Activated CD4-positive, alpha-beta T cell treated with anti-CD3 and anti-CD28 coated beads, Interleukin-2, amount 50 U/mL, for 4 hours (primary cell): ENCODE measurements around the gene MYLK.
A peak's percentile ranks its signal among the peaks of the same experiment; 100 is the strongest.
"Not testable (repeated sequence)": the region's sequence is repeated elsewhere in the genome, so short reads cannot be mapped to it uniquely, and the experiment has no call there.

Source experiments
- DNase-seq, 2 experiments: peaks; one replicate each; pipeline ENCODE4 v3.0.0-alpha.2; 2020

MYLK gene

DNA sequence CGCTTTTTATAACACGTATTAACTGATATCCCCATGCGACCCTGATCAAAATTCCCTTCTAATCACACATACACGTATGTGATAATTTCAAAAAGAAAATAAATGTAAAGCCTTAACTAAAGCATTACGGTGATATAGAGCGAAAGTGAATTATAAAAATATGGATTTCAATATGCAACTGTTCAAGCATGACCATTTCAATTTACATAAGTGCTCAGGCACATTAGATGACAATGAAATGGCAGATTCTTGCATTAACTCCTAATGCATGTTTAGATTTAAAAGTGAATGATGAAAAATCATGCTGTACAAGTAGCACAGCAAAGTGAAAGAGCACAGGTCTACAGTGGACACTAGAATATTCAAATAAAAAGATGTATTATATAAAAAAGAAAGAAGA is 140.1 kb downstream of the MYLK start:
- no peak for DNase-seq

DNA sequence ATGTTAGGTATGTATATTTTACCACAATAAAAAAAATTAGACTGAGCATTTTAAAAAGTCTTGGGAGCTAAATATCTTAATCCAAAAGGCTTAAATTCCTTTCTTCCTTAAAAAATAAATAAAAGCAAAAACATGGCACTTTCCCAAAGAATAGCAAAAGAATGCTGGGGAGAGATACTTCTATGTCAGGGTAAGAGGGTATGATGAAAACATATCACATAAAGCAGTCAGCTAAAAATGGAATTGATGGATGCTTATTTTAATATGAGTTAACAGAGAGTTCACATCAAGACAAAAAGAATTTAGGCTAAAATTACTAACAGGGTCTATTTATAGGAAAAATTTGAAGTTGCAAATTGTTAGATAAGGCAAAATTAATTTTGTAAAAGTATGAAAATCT is 141.0 kb downstream of the MYLK start:
- DNase-seq, result no peak

DNA sequence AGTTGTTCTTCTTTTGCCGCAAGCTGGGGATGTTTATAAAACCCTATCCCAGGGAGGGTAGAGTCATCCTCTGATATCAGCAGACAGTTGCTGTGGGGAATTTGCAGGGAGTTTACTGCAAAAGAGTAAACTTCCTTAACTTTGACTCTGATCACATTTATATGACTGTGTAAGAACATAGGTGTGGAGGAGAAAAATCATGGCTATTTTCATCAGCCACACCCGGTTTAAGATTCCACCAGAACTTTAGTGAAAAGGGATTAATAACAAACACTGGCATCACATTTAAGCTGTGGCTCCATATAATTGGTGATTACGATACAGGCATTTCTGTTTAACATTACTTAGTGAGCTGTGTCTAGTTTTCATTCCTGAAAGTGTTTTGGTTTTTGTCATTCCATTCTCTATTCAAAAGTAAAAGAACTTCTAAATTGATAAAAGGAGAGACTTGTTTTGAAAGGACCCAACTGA is 143.1 kb downstream of the MYLK start:
- no peak for DNase-seq

DNA sequence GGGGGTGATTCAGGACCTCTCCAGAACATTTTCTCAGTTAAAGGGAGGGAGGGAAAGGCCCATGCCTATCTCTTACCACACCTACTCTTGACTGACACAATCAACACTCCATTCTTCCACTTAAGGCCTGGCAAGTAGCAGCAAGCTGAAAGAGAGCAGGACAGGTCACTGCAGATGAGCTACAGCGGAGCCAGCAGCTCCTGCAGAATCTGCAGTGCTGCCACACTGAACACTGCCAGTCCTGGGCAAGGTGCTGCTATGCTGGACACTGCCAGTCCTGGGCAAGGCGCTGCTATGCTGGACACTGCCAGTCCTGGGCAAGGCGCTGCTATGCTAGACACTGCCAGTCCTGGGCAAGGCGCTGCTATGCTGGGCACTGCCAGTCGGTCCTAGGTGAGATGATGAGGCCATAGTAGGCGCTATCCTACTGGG is 143.7 kb downstream of the MYLK start:
- DNase-seq, result no peak

DNA sequence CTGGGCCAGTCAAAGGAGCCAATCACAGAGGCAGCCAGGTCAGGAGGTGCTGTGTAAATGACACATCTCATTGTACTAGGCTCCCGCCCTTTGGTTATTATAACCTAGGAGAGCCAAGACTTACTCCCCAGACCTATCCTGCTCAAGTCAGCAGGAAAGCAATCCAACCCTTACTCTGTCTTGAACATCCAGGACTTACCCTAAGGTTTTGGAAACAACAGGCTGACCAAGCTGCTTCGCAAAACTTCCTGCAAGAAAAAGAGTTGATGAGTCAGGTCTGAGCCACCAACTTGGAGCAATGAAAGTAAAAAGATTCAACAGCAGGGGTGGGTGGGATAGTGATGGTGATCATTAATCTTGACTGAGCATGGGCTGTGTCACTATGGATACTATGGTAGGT is 144.4 kb downstream of the MYLK start:
- no peak for DNase-seq

DNA sequence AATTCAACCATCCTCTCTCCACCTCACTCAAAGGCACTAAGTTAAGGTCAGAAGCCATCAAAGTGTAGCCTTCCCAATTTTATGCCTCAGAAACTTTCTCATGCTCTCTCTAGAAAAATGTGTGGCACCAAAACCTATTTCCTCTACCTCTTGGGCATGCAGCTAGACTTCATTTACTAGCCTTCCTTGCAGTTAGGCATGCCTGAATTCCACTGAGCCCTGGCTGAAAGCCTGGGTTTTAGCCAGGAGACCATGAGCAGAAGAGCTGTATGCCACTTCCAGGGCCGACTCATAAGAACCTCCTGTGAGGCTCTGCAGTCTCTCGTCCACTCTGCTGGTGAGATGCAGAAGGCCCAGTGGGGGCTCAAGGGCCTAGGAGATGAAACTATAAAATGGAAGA is 145.0 kb downstream of the MYLK start:
- no peak for DNase-seq

DNA sequence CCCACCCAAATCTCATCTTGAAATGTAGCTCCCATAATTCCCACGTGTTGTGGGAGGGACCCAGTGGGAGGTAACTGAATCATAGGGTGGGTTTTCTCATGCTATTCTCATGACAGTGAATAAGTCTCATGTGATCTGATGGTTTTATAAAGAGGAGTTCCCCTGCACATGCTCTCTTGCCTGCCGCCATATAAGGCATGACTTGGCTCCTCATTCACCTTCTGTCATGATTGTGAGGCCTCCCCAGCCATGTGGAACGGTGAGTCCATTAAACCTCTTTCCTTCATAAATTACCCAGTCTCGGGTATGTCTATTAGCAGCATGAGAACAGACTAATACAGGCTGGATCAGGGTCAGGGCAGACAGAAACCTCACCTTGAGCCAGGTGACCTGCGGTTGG is 145.6 kb downstream of the MYLK start:
- not testable (repeated sequence) for DNase-seq

DNA sequence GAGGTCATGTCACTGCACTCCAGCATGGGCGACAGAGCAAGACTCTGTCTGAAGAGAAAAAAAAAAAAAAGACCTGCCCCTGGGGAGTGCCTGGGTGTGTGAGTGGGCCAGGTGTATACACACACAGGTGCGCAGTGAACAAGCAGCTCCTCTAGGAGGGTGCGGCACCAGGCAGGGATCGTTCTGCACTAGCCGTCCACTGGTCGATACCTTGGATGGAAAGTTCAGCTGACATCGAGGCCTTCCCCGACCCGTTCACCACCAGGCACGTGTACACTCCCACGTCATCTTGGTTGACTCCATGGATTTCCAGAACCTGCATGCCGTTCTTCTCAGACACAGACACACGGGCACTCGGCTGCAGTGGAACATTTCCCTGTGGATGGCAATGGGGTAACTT is 147.0 kb downstream of the MYLK start:
- no peak for DNase-seq

DNA sequence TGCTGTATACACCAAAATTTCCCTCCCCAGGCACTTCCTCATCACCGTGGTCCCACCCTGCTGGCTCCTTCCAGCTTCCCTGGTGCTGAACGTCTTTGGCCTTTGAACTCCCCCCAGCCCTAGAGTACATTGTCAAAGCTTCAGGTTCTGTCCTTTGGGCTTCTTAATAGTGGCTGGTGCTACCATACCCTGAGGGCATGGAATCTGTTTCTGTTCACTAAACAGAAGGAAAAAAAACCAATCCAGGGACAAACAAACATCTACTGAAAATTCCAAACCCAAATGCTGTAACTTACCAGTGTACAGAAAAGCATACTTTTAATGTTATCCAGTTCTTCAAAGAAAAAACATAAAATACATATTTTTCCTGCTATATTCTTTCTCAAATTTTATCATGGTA is 148.7 kb downstream of the MYLK start:
- DNase-seq, result no peak

DNA sequence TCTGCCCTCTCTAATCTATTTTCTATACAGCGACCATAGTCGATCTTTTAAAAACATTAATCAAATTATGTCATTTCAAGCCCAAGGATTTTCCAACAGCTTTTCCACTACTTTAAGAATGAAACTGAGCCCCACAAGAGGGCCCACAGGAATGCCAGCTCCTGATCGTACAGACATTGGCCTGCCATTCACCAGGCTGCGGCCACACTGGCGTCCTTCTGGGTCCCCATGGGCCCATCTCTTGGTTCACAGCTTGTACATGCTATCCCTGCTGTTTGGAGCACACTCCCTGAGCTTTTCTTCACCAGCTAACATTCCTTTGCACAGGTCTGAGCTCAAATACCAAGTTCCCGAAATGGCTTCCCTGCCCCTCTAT is 149.6 kb downstream of the MYLK start:
- DNase-seq, result no peak

DNA sequence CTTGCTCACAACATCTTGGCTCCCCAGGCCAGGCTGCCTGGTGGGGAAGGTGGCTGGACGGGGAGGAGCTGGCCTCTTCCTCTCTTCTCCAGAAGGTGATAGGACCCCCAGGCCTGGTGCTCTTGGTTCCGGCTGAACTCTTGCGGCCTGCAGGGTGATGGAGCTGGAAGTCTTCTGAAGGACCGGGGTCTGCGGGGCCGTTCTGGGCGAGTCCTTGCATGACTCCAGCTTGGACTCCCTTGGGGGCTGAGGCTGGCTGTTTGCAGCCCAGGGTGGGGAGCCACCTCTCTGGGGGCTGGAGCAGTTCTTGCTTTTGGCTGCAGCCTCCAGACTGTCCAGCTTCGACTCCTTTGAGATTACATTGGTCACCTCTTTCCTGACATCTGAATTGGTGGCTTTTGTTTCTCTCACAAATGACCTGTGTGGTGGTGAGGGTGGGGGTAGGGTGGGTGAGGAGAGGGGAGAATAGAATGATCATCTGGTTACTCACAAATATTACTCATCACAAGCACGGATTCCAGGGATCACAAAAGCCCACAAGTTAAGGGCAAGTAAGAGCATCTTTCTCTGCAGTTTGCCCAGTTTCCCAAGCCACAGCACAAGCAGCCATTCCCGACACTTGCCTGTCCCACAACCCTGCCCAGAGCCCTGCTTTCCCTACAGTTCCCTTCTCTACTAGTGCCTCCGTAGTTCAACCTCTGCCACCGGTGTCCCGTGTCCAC is 150.2 kb downstream of the MYLK start:
- no peak for DNase-seq

DNA sequence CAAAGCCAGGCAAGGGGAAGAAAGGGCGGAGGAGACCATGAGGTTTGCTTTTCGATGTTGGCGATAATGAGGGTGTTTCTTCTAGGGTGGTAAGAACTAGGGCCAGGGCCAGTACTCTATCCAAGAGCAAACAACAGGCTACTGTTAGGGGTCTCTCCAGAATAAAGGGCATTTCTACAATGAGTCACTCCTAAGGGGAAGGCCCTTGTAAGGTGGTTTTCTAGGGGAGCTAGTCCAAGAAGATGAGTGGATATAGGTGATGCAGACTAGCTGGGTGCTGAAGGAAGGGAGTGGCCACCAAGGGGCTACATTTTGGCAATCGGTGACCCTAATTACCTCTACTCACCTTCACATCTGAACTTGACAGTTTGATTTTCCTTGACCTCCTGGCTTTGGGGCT is 150.8 kb downstream of the MYLK start:
- DNase-seq, result no peak

DNA sequence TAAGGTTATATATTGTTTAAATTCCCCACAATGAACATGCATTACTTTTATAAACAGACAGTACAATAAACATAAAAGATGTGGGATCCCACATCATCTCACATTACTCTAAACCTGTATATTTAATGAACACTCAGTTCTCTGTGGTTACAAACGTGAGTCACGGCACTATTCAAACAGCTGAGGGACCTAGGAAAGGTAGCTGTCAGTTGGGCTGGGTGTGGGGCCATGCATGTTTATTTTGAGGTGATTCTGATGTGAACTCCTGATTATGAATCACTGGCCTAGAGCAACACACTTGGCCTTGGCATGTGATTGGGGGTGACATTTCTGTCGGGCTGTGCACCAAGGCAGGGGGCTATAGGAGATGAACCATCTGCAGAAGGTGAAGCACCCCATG is 151.7 kb downstream of the MYLK start:
- DNase-seq, result no peak

DNA sequence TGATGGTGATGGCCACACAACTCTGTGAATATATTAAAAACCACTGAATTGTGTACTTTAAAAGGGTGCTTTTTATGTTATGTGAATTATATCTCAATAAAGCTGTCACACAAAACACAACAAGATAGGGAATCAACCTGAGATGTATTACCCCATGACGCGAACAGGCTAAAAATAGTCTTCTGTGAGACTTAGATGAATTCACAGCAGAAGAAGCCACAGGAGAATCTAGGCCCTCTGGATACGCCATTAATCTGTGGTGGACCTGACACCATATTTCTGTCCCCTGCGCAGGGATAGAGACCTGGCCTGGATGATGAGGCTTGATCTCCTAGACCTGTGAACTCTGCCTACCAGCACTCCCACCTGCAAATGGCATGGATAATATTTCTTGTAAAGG is 153.3 kb downstream of the MYLK start:
- DNase-seq, result no peak

DNA sequence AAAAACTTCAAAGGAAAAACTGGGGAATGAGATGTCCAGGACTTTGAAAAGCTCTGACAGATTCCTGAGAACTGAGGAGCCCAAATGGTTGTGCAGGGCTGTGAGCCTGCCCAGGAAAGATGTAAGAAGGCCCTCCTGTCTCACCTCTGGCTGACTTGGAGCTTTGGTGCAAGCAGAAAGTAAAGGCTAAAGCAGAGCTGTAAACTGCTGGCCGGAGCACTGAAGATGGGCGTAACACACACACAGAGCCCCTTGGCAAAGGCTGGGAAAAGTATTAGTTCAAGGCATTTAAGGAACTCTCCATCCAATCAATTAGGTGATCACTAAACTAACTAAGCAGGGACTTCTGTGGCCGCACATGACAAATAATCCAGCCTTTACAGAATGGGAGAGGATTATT is 155.1 kb downstream of the MYLK start:
- no peak for DNase-seq

DNA sequence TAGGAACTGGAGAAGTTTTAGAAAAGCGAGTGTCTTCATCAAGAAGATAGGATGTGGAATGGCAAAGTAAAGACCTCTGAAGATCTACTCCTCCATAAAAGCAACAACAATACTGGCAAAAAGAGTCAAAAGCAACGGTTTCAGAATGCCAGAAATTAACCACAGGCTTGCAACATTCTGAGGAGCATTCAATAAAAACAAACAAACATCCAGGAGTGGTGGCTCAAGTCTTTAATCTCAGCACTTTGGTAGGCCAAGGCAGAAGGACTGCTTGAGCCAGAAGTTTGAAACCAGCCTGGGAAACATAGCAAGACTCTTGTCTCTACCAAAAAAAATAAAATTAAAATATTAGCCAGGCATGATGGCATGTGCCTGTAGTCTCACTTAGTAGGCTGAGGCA is 156.1 kb downstream of the MYLK start:
- no peak for DNase-seq

DNA sequence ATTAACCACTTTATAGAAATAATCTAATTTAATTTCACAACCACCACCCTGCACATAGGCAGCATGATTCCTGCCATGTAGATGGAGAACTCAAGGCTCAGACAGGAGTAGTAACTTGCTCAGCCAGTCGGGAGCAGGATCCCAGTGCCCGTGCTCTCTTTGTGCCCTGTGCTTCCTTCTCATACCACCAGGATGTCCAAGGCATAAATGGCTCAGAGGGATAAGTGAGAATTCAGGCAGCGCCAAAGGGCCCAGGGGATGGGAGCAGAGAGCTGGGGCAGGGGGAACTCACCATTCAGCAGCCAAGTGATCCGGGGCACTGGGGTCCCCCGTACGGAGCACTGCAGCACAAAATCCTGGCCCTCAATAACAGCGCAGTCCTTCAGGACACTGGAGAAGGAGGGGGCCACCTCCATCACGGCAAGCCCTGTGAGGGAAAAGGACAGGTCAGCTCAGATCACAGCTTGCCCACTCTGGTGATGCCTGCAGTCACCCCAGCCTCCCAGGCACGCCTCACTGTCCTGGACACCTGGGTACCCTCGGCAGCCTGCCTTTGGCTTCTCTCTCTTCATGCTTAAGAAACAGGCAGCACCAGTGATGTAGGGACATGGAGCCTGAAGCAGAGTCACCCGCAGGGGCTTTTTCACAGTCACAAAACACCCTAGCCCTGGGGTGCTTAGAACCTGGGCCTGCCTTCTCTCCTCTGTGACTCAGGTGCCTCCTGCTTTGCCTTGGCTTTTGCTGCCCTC is 158.3 kb downstream of the MYLK start:
- no peak for DNase-seq

DNA sequence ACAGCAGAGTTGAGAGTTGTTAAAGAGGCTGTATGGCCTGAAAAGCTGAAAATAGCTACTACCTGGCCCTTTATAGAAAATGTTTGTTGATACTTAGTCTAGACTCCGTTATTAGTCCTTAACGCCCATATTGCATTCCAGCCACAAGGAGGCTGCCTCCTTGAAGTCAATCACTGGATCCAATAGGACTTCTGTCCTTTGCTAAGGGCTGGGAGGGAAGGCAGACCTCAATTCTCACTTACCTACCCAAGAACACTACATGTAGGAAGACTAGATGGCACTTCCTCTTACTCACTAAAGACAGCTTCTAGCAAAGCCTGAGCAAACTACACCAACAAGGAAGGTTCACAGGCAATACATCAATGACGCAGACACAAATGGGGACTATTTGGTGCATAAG is 159.8 kb downstream of the MYLK start:
- DNase-seq, result no peak

DNA sequence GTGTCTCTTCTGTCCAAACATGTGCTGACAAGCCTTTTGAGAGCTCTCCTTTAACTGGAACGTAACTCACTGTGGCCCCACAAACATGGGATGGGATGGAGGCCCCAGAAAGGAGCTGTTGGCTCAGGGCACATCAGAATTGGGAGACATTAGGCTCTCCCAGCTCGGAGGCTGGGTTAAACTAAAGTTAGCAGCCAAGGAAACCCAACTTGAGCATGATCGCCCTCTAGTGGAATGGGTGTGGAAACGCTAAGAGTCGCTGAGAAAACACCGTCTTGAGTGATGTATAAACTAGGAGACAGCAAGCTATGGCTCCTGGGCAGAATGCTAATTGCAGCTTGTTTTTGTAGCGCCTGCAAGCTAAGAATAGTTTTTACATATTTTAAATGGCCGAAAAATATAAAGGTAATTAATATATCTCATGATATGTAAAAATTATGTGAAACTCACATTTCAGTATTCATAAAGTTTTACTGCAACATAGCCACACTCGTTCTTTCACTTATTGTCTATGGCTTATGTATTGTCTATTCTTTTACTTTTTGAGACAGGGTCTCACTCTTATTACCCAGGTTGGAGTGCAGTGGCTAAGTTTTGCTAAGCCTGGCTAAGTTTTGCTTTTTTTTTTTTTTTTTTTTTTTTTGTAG is 160.5 kb downstream of the MYLK start:
- peak; percentile 4 to 15 for DNase-seq

DNA sequence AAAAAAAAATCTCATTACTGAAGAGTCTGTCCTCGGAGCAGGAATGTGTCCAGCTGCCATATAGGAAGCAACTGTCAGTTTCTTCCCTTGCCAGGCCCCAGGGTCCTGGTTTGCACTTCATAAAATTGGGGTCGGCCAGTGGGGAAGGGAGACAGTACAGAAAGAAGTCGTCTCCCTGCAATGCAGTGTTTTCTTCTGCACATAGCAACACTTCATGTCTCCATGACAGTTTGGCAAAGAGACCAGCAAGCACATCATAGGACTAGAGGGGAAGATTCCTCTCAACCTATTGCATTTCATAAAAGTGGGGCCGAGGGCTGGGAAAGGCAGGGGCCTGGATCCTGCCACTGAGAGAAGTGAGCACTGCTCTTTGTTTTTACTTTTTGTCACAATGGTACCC is 161.1 kb downstream of the MYLK start:
- DNase-seq, result no peak

DNA sequence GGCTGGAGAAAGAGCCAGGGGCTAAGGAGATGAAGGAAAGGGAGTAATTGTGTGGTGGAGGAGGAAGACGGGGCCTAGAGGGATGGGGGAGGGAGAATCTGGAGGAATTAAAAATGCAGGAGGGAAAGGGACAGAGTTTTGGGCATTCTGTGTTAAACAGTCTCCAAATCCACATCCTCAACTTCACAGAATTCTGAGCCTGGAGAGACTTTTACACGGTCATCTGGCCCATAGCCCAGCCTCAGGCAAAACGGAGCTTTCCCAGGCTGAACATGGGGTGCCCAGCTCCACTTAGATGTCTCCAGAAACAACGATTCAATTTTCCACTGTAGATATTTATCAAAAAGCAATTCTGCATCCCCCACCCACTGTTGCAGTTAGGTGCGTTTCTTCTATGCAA is 161.7 kb downstream of the MYLK start:
- no peak for DNase-seq

DNA sequence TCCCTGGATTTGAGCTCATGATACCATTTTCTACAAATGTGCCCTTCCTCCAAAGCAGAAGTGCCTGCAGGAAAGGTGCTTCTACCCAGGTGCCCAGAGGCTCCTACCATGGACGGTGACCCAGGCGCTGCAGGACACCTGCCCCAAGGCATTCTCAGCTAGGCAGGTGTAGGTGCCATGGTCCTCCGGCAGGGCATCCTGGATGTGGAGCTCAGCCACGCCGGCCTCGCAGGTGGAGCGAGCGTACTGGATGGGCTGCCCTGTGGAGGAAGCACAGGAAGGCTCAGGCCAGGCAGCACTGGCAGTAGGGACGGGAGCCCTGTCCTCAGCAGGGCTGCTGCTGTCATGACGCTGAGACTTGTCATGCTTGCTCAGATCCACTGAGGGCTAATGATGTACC is 162.1 kb downstream of the MYLK start:
- no peak for DNase-seq

DNA sequence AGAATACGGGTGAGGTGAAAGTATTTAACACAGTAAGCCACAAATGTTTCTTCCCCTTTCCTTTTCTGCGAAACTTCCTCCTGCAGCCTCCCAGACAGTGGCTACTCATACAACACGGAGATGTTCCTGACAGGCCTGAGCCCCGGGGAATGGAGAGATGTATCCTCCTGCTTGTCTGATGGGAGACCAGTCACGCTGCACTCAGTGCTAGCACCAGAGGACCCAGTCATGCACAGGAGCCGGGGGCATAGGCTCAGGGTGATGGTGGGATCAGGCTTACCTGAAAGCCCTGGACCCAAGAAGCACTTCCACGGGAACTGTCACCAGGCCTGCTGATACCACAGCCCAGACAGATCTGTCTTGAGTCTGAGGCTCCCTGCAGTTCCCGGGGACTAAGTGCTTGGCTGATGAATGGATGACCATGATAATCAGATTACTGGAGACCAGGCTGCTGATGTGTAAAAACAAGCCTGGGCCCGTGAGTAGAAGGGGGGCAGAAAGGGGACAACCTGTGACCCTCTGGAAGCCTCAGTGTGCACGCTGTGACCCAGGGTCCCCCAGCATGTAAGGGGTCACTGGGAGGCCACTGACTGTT is 162.9 kb downstream of the MYLK start:
- not testable (repeated sequence) for DNase-seq

DNA sequence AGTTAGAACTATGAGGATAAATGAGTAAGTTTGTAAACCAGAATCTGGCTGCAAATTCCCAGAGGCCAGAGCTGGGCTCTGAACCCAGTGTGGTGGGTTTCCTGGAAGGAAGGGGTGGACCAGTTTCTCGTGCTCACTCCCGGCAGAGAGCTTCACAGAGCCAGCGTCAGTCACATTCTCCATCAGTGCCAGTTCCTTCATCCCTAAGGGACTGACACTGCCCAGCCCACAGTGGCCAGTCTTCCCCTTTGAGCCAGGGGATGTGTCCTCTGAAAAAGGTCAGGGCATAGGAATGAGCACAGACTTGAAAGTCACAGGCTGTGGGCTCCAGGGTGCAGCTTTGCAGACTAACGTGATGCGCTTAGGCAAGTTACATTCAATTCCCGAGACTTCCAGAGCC is 163.5 kb downstream of the MYLK start:
- no peak for DNase-seq
